ENCODE measurements around the gene FRMD4A.
A peak's percentile ranks its signal among the peaks of the same experiment; 100 is the strongest.

The FRMD4A gene

DNA sequence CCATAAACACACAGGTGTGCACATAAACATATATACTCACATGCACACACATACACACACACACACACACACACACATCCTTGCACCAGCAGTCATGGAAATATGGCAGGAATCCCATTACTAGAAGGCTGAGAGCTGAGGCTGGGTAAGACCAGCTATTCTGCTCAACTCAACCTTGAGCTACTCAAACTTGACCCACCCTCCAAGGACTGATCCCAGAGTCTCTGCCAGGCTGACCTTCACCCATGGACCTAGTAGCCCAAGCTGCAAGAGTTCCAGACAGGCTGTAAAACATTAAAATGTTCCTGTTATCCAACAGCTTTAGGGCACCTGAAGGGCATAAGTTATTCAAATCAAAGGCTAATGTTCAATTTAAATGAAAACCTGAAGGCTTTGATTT, 134.6 kb downstream of the FRMD4A start:
- no peak for DNase-seq (ENCODE audit: insufficient read length, low spot score)
- FAIRE-seq = no peak

DNA sequence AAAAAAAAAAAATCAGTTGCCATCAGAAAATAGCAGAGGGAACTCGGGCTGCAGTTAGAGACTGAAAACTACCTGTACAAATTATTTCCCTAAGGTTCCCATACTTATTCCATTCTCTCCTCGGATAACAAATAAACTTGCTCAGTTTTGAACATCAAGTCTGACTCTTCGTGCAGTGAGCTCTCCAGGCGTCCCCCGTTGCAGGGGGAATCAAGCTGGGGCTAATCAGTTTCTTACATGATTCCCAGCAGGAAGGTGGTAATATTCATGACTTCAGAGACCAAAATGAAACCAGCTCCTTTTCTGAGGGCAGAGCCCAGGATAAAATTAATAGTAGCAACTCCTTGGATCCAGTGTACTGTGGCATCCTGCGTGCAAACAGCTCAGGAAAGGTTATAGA, 135.3 kb downstream of the FRMD4A start:
- DNase-seq (ENCODE audit: insufficient read length, low spot score) (no peak), FAIRE-seq (no peak)

DNA sequence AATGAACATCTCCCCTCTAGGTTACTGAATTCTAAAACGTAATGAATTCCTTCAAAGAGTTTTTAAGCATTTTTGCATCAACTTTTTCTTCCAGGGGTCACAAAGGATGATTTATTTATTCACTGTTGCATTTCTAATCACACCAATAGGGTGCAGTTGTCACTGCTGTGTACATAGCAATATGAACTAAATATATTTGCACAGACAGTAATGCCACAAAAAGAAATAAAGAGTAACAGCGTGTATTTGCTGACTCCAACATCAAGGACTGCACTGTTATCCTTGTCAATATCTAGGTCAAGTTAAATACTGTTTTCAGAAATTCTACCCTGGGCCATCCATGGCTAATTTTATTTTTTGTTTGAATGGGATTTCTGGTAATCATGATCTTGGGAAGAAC, 138.0 kb downstream of the FRMD4A start:
- no peak for FAIRE-seq
- DNase-seq (ENCODE audit: insufficient read length, low spot score) = no peak

DNA sequence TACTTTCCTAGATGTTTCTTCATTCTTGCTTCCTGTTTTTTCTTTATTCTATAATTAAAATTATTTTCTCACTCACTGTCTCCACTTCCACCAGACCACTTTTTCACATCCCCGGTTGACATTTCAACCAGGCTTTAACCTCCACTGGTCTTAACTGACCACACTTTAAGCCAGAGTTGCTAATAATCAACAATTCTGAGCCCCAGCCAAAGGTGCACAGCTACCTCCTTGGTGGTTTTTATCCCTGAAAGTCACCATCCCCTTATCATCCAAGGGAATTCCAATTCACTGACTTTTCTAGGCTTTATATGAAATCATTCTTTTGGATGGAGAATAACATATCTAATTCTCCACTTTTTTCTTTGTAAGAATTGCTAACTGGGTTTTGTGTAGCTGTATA, 138.9 kb downstream of the FRMD4A start:
- DNase-seq (ENCODE audit: insufficient read length, low spot score) (no peak), FAIRE-seq (no peak)

DNA sequence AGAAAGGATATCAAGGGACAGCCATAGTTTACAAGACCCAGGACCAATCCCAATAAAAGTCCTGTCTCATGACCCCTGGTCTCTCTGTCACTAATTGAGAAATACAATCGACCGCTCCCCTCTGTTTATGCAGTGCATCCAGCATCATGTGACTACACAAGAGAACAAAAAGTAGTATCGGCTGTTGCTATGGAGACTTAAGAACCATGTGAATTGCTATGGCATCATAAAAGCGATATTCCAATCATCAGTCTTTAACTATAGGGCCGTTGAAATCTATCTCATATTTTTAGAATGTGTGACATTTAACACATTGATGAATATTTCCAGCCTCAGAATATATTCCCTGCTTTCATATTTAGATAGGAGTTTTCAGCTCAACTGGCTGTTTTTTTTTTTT, 139.3 kb downstream of the FRMD4A start:
- DNase-seq (ENCODE audit: insufficient read length, low spot score) (no peak), FAIRE-seq (no peak)

DNA sequence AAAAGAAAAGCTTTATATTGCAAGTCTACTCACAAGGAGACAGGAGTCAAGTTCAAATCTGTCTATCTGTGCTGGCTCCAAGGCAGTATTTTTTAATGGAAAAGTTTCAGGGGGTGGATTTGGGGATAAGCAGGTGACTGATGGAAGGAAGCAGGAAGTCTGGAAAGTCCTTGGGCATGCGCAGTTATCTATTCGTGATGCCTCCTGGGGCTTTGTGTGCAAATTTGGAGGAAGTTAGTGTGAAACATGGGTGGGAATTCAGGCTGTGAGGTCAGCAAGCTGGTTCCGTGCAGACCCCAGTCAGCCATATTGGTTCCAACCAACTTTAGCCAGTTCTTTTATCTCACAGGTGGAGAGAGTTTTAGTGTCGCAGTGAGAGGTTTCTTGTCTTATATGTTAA, 140.0 kb downstream of the FRMD4A start:
- FAIRE-seq (no peak), DNase-seq (ENCODE audit: insufficient read length, low spot score) (no peak)

DNA sequence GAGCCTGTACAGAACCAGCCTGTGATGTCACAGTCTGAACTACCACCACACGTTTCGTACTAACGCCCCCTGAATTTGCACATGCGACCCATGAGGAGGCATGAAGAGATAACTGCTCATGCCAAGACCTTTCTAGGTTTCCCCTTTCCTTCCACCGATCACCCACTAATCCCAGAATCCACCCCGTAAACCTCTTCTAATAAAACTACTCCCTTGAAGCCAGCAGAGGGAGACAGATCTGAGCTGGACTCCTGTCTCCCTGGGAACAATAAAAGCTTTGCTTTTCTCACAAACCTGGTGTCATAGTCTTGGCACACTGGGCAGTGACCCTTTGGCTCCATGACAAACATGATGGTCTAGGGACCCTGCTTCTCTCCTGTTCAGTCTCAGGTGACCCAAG, 144.5 kb downstream of the FRMD4A start:
- FAIRE-seq (no peak), DNase-seq (ENCODE audit: insufficient read length, low spot score) (no peak)

DNA sequence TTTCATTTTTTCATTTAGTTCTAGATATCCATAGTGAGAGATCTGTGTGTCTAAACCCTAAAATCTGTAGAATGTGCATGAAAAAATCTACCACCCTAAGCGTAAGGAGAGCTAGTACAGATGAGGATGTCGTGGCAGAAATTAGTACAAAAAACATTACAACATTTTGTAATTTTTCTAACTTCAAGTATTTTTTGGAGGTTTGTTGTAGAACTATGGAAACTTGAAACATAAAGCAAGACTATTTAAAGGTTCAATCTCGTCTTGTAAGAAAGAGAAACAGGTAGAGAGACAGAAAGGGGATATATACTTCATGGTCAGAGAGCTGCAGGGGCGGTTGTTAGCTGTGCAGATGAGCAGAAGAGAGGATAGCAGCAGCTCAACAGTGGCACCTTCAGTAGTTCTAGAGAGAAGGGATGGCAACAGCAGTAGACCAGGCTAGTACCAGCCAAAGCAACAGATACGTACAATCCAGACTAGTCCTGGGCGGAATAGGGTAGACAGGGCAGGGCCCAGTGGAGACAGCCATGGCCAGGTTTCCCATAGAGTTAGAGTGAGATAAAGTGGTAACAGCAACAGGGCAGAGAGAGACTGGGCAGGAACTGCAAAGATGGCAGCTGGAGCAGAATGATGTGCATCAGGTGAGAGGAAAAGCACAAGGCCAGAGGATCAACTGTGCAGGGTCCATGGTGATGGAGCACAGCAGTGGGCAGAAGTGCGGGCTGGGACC, 145.2 kb downstream of the FRMD4A start:
- DNase-seq (ENCODE audit: insufficient read length, low spot score) = peak; percentile 16
- peak; percentile 81 for FAIRE-seq

DNA sequence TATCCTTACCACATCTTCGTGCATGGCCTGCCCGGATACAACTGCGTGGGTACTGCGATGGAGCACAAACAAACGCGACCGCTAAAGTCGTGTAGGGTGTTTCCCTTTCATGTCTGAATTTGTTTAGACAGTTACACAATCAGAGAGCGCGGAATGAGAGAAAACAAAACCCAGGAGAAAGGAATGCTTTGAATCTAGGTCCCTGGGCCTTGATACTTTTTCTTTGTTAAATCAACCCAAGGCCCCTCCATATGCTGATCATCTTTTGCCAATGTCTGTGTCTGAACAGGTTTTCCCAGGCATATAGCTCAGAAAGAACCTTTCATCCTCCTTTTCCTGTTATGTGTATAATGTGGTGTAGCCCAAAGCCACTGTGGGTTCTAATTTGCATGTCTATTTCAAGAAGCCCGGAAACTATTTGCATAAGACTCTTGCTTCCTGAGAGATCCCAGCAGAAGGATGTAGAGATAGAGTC, 145.8 kb downstream of the FRMD4A start:
- peak; percentile 30 for DNase-seq (ENCODE audit: insufficient read length, low spot score)
- FAIRE-seq = peak; percentile 68

DNA sequence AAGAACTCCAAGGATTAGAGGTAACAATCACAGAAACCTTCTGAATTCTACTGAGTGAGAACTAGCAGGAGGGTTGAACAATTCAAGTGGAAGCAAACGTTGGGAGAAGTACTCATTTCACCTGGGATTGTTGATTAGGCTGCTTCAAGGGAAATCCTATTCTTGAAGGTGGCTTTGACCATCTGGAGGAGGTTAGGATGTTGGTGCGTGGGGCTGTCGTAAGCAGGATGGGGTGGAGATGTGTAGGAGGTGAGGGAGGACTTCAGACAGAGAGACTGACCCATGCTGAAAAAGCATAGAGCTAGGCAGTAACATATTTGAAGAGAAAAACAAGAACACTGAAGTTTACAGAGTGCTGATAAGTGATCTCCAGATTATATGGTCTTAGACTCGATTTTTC, 147.9 kb downstream of the FRMD4A start:
- no peak for DNase-seq (ENCODE audit: insufficient read length, low spot score)
- no peak for FAIRE-seq

DNA sequence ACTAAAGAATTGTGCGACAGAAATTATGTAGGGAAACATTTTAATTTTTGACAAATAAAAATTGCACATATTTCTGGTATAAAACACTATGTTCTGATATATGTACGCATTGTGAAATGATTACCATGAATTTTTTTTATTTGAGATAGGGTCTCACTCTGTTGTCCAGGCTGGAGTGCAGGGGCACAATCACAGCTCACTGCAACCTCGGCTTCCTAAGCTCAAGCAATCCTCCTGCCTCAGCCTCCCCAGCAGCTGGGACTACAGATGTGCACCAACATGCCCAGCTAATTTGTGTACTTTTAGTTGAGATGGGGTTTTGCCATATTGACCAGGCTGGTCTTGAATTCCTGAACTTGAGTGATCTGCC, 149.2 kb downstream of the FRMD4A start:
- DNase-seq (ENCODE audit: insufficient read length, low spot score) (no peak), FAIRE-seq (no peak)

DNA sequence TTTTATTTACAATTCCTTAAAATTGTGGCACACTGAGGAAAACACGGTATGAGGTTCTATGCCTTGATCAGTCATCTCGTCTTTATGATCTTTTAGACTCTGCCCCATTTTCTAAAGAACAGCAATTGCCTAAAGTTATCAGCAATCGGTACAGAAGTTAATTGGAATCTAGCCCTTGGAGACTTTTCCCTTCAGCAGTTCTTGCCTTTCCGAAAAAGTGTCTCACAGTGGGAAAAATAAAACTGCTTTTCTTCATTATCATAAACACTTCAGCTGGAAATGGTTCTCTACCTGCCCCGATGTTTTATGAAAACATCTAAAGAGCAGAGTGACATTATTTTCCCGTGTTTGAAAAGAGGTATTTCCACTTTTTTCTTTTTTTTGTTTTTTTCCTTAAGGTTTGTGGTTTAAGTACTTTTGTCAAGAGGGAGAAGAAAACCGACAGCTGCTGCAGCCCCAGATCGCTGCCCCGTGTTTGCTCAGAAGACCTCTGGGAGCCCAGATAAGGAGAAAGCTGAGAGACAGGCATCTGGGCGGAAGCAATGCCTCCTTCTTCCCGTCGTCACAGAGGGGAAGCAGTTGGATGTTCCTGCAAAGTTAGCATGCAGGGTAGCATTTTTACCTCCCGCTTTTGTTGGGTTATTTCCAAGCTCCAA, 149.7 kb downstream of the FRMD4A start:
- no peak for FAIRE-seq

DNA sequence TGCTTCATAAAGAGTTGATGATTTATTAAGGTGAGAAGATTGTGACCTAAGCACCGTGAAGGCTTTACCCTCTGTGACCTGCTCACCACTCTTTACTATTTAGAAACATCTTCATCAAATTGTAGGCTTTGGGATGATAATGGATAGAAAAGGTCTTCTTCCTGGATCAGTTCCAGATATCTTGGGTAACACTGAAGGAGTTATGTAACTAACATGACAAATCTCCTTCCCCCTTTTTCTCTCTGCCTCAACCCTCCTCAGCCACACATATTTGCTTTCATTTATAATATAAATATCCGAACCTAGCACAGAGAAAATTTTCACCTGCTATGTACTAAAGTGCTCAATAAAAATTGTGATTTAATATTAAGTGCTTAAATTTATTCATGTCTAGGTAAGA, 151.5 kb downstream of the FRMD4A start:
- FAIRE-seq = no peak
- DNase-seq (ENCODE audit: insufficient read length, low spot score) = no peak

More for the DNA sequence above, 149.7 kb downstream of the FRMD4A start:
- DNase-seq (ENCODE audit: insufficient read length, low spot score) = no peak

DNA sequence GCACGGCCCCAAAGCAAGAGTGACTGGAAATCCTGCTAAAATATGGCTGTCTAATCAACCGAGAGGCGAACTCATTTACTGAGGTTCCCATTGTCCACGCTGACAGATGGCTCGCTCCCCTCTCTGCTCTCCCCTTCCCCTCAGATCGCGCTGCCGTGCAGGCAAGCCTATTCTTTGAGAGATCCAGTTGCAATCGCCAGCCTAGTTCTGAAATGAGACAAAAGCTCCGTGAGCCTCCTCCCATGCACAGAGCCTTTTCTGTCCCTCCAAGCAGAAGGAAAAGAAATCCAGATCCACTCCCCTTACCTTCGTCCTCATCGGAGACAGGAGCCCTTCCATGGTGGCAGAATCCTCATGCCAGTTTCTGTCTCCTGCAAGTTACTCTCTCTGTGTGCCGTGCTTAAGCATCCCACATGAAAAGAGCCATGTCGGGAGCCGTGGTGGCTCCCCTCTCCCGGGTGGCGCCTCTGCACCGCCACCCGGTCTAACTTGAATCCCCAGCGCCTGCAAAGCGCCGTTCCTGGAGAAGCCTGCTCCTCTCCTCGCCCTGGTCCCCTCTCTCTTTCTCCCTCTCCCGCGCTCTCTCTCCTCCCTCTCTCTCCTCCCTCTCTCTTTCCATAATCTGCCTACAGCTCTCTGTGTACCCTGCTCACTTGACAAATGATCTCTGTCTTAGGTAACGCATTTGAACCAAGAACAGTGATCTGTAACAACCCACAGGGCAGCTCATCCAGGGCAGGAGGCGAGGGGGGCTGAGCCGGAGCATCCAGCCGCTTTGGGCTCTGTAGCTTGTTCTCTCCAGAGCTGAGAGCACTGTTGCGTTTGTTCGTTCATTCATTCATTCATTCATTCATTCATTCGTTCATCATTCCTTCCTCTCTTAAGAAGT, 156.8 kb downstream of the FRMD4A start:
- no peak for DNase-seq (ENCODE audit: insufficient read length, low spot score)
- FAIRE-seq = no peak

DNA sequence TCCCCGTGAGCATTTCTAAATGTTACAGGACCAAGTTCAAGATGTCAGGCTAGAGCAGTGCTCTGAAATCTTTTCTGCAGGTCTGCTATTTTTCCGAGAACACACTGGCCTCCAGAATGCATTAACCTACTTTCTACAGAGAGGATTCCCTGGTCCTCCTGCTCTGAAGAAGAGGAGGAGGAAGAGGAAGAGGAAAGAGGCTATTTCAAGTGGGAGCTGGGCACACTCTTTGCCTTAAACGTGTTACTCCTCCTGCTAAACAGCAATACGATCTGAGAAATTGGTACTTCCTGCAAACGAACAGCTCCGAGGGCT, 157.4 kb downstream of the FRMD4A start:
- DNase-seq (ENCODE audit: insufficient read length, low spot score) (no peak), FAIRE-seq (no peak)

DNA sequence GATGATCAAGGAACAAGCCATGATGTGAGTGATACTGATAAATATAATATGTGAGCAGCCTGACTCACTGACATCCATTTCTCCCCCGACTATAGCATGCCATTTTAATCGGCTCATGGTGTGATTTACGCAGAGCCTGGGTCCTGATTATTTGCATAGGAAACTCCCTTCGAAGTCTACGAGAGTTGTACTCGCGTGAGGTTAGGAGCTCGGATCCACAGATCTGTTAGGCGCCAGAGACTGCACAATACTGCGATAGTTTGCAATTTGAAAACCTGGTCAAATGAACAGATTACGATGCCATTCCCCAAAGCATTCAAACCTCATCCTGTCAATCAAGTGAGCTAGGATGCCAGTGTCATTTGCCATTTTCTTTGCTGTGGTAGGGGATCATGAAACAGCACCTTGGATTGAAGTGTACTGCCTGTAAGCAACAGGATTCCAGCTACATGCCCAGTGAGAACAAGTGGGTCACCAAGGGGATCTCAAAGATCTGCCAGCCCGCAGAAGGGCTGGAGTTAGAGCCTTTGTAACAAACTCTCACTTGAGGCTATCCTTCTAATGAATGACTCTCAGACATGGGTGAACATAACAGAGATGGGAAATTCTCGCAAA, 158.3 kb downstream of the FRMD4A start:
- DNase-seq (ENCODE audit: insufficient read length, low spot score) (no peak), FAIRE-seq (no peak)

DNA sequence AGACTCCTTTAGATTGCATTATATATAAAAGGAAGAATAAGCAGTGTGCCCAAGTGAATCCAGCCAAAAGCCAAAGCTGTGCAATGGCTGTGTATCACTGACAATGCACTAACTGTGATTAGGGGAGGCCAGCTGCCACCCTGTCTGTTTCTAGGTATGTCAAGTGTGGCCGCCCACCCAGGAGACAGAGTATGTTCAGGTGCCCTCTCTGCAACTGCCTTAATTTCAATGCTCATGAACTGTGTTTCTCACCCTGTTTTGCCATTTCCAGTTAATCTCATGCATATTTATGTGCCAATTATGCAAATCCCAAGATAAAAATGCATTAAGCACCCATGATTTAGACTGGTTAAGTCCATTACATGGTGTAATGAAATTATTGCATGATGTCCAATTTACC, 159.4 kb downstream of the FRMD4A start:
- FAIRE-seq (no peak), DNase-seq (ENCODE audit: insufficient read length, low spot score) (no peak)

DNA sequence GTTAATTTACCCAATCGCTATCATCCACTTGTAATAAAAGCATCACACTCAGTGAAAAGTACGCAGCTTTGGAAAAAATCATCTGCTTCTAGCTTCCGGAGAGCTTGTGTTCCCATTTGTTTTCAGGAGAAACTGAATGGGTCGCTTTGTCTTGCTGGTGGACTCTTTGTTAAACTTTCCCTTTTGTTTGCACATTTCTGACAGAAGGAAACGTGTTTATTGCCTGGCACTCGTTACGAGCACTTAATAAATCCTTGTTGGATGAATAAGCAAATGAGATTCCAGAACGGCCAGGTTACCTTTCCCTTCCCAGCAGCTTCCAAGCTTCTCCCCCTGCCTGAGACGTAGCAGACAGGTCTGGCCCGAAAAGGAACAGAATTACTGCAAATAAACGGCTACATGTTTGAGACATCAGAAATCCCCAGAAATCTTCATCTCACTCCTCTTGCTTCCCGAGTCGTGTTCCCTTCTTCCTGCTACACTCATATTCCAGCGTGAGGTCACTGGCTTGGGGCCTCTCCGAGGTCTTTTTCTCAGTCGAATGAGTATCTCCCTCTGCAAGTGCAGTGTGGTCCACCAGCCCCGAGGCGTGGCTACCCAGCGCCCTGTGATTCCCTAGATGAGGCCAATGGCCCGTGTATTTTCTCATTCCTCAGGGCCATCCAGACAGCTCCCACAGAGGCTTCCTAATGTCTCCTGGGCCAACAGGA, 167.2 kb downstream of the FRMD4A start:
- no peak for FAIRE-seq

DNA sequence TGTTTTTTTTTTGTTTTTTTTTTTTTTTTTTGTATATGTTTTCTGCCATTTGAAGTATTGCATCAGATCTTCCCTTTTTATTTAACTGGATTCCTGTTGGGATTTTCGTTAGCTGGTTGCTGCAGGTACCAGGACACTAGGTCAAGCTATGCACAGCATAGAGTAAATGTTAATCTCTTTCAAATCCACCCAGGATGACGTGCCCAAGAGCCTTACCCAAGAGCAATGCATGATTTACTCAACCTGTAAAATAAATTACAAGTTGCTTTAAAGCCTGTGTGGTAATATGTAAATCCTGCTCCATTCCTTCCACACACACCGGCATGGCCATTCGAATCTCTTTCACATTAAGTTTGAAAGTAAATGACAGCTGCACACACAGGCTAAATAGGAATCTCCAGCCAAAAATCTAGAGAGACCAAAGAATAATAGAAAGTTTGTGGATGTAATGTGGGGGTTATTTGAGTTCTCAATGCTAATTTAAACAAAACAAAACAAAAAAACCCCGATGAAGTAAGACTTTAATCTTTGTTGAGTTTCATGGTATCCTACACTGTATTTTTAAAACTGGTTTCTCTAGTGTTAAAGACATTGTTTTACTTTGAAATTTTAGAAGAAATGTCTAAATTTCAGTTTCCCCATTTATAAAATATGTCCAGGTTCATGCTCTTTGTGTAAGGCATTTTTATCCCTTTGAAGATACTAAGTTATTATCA, 167.9 kb downstream of the FRMD4A start:
- FAIRE-seq (no peak), DNase-seq (ENCODE audit: insufficient read length, low spot score) (no peak)

More for the DNA sequence above, 167.2 kb downstream of the FRMD4A start:
- no peak for DNase-seq (ENCODE audit: insufficient read length, low spot score)

DNA sequence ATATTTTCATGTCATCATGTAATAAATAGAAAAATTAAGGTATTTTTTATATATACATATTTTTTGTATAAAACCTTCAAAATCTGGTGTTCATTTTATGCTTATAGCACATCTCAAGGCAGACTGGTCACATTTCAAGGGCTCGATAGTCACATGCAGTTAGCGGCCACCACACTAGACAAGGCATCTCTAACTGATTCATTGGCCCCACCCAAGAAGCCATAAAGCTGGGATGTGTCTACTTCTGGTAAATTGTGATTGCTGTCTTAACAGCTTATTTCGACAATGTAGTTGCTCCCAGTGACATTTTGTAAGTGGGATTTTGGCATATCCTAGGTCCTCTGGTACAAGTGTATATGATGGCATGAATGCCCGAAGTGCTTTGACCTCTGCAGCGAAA, 168.7 kb downstream of the FRMD4A start:
- DNase-seq (ENCODE audit: insufficient read length, low spot score) (no peak), FAIRE-seq (no peak)
